GM18511 (cell line): Measurements from ENCODE around the gene PACSIN1.

ENCODE experiments used
- ATAC-seq: cut with Tn5 transposase; IDR thresholded peaks from one replicate; pipeline ENCODE4 v1.9.1; 2021; ENCODE audit warnings: mild to moderate bottlenecking, moderate library complexity; ENCODE audit not compliant: unreplicated experiment

Gene PACSIN1

GRCh38 chr6:34578445-34579262 lies 112.8 kb downstream of the PACSIN1 start:
- ATAC-seq = no peak

DNA sequence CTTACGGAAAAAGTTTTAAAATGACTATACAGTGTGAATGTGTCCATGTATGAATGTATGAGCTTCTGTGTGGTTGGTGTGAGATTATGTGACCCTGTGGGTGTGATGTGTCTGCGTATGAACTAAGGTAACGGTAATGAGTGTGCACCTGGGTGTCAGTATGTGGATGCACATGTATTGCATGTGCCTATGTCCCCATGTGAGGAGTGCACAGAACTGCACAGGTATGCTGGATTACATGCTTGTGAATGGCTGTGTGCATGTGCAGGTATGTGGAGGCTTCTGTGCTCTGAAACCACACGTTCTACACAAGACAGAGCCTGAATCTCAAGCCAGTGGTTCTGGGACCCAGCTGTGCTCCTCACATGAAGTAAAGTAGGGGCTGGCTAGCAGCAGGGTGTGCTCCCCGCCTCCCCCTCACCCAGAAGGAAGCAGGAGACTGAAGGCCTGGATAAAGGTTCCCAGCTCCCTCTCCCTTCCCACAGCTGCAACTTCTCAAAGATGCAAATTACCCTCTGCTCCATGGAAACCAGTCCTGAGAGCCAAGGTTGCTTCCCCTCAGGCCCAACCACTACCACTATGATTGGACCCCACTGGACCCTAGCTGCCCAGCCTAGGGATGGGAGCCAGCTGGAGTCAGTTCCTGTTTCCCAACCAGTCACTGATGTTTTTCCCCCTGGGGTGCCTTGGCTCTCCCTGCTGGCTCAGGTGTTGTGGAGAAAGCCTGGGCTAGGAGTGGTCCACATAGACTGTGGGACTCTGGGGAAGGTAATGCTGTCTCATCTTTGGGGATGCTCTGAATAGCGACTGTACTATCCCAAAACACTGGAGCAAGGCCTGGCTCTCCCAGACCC lies 115.1 kb downstream of the PACSIN1 start:
- no peak for ATAC-seq

GRCh38 chr6:34581561-34581920 lies 115.7 kb downstream of the PACSIN1 start:
- ATAC-seq = no peak

DNA sequence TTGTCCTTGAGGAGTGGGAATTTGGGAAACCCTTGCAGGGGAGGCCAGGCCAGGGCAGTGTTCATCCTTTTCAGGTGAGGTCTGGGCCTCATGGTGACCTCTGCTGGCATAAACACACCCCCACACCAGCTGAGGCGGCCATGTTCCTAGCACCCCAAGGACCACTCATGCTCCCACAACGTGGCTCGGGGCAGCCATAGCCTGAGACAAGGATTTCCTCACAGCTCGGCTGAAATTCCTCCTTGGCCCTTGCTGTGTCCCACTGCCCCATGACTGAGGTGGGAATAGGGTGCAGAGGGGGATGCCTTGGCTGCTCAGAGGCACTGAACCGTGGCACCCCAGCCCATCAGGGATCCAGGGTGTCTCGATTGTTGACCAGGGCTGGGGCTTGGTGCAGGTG lies 117.6 kb downstream of the PACSIN1 start:
- ATAC-seq = no peak

DNA sequence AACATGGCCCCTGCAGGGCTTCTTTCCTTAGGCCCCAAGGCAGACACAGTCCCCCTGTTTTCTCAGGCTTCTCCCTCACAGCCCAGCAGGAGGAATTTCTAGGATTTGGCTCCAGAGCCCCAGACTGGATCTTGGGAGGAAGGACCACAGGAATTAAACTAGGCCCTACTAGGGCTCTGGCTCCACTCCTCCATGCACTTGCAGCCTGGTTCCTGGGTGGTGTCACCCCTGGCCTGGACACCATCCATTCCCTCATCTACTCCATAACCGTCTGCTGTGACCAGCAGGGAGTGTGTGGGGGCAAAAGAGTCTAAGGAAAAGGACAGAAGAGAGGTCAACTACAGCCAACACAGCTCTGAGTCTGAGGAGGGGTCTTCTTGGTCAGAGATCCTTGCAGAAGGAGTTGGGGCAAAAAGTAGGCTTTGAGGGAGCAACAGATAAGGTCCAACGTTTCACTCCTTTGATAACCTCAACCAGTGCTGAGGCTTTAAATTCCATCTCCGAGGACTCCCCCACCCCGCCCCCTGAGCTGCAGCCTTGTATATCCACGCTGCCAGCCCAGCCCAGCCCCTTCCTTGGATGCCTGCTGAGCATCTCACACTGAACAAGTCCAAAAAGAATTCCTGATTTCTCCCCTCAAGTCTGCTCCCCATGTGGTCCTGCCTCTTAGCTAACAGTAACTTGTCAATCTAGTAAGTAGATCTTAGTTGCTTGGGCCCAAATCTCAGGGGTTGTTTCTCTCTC lies 118.2 kb downstream of the PACSIN1 start:
- no peak for ATAC-seq

- no peak for ATAC-seq
Observed at GRCh38 chr6:34584694-34585093, 118.8 kb downstream of the PACSIN1 start.
